ENCODE results near the gene ZNF136. TPM values are rescaled to one million over a fixed set of nuclear protein-coding genes. Genes with fewer than 3 reads are reported as not detected.
A peak's percentile ranks its signal among the peaks of the same experiment; 100 is the strongest.

ZNF136 gene
- 1 to 10 TPM; 4.5 to 5.8 TPM for total RNA-seq
- polyA plus RNA-seq, result 1 to 10 TPM in 1 of 2 donors, under 1 TPM in 1; 0.92 to 2.1 TPM

GRCh38 chr19:12162882-12163806 is at the start of gene ZNF136:
Gene ZNF136, plus strand, starts transcription at chr19:12163096. Its CDS starts 108 bp downstream, at chr19:12163204.
- peaks cover 0 to 2% (median 0%) of the 10 kb centered on the region in 4 donors for H3K9me3 ChIP-seq (ENCODE audit: control insufficient read depth in 4 of 4, low read length in 3 of 4)
- H3K27me3 ChIP-seq (ENCODE audit: control insufficient read depth in 4 of 4, insufficient read depth in 4 of 4, low read length in 3 of 4), result no peaks in the 10 kb centered on the region
- peaks cover 7 to 19% (median 12%) of the 10 kb centered on the region in 4 donors for H3K4me1 ChIP-seq (ENCODE audit: control insufficient read depth in 4 of 4, insufficient read depth in 4 of 4, low read length in 3 of 4)
- peak within 1 kb of the TSS; percentile 93 to 97 (median 96) for H3K4me3 ChIP-seq (ENCODE audit: low read depth in 1 of 3, low read length in 3 of 3)
- DNase-seq (ENCODE audit: low spot score), result peak; percentile 88
- H3K27ac ChIP-seq (ENCODE audit: low read depth in 1 of 2, low read length in 2 of 2), result peak within 1 kb of the TSS; percentile 90 to 96
- TF ChIP-seq RAD21 (IDR thresholded peaks at IDR 0.05), result peak; percentile 17 to 33
- no peak for TF ChIP-seq FOXA2 (IDR thresholded peaks at IDR 0.05)
- peak; percentile 65 for TF ChIP-seq SP1 (IDR thresholded peaks at IDR 0.05)
- TF ChIP-seq JUND (IDR thresholded peaks at IDR 0.05), result no peak
- TF ChIP-seq, protein P1, sequence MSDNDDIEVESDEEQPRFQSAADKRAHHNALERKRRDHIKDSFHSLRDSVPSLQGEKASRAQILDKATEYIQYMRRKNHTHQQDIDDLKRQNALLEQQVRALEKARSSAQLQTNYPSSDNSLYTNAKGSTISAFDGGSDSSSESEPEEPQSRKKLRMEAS (IDR thresholded peaks at IDR 0.05), result peak; percentile 56
- TF ChIP-seq, protein P2, sequence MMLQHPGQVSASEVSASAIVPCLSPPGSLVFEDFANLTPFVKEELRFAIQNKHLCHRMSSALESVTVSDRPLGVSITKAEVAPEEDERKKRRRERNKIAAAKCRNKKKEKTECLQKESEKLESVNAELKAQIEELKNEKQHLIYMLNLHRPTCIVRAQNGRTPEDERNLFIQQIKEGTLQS (IDR thresholded peaks at IDR 0.05), result no peak
- peak; percentile 33 for TF ChIP-seq REST (IDR thresholded peaks at IDR 0.05)
- TF ChIP-seq YY1 (IDR thresholded peaks at IDR 0.05), result peak; percentile 71
- TF ChIP-seq HNF4A (conservative IDR thresholded peaks at IDR 0.05), result no peak
- peak; percentile 44 for TF ChIP-seq NR2F2 (IDR thresholded peaks at IDR 0.05)
- no peak for TF ChIP-seq TAF1 (conservative IDR thresholded peaks at IDR 0.05)
- TF ChIP-seq EGR1 (IDR thresholded peaks at IDR 0.05; ENCODE audit: low read depth in 2 of 2), result no peak
- peak; percentile 56 to 77 for TF ChIP-seq GABPA (IDR thresholded peaks at IDR 0.05 in 1 of 2, conservative IDR thresholded peaks at IDR 0.05 in 1 of 2)
- TF ChIP-seq, protein P3, sequence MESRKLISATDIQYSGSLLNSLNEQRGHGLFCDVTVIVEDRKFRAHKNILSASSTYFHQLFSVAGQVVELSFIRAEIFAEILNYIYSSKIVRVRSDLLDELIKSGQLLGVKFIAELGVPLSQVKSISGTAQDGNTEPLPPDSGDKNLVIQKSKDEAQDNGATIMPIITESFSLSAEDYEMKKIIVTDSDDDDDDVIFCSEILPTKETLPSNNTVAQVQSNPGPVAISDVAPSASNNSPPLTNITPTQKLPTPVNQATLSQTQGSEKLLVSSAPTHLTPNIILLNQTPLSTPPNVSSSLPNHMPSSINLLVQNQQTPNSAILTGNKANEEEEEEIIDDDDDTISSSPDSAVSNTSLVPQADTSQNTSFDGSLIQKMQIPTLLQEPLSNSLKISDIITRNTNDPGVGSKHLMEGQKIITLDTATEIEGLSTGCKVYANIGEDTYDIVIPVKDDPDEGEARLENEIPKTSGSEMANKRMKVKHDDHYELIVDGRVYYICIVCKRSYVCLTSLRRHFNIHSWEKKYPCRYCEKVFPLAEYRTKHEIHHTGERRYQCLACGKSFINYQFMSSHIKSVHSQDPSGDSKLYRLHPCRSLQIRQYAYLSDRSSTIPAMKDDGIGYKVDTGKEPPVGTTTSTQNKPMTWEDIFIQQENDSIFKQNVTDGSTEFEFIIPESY (IDR thresholded peaks at IDR 0.05), result peak; percentile 99
- peaks cover 0 to 7% (median under 1%) of the 10 kb centered on the region in 4 donors for H3K36me3 ChIP-seq (ENCODE audit: control insufficient read depth in 4 of 4, insufficient read depth in 3 of 4, low read depth in 1 of 4, low read length in 3 of 4)
- under 1% methylated on average over 57 of the region's 57 CpGs for WGBS
- H3K9ac ChIP-seq (ENCODE audit: low read depth in 1 of 2, low read length in 2 of 2), result peak within 1 kb of the TSS; percentile 86 to 93

GRCh38 chr19:12113121-12113520 is 49.8 kb upstream of the ZNF136 start:
- Histone ChIP-seq H3K27ac (ENCODE audit: low read depth in 1 of 2, low read length in 2 of 2) (no peak overlapping the region), H3K9ac (ENCODE audit: low read depth in 1 of 2, low read length in 2 of 2) (no peak overlapping the region), H3K27me3 (ENCODE audit: control insufficient read depth in 4 of 4, insufficient read depth in 4 of 4, low read length in 3 of 4) (no peaks in the 10 kb centered on the region), H3K36me3 (ENCODE audit: control insufficient read depth in 4 of 4, insufficient read depth in 3 of 4, low read depth in 1 of 4, low read length in 3 of 4) (peaks cover 0 to 18% (median 15%) of the 10 kb centered on the region in 4 donors), H3K9me3 (ENCODE audit: control insufficient read depth in 4 of 4, low read length in 3 of 4) (peaks cover 5 to 29% (median 19%) of the 10 kb centered on the region in 4 donors), H3K4me3 (ENCODE audit: low read depth in 1 of 3, low read length in 3 of 3) (peak overlapping the region in 1 of 3 donors; percentile 51), H3K4me1 (ENCODE audit: control insufficient read depth in 4 of 4, insufficient read depth in 4 of 4, low read length in 3 of 4) (no peaks in the 10 kb centered on the region)
- WGBS, result 92% methylated on average over 5 of the region's 5 CpGs
- DNase-seq (ENCODE audit: low spot score), result no peak
- TF ChIP-seq RXRA (IDR thresholded peaks at IDR 0.05) (no peak), EGR1 (IDR thresholded peaks at IDR 0.05; ENCODE audit: low read depth in 2 of 2) (no peak), HNF4G (IDR thresholded peaks at IDR 0.05) (no peak), FOXA2 (IDR thresholded peaks at IDR 0.05) (no peak), NR2F2 (IDR thresholded peaks at IDR 0.05) (no peak), JUND (IDR thresholded peaks at IDR 0.05) (no peak), REST (IDR thresholded peaks at IDR 0.05) (no peak)
- TF ChIP-seq, protein P1 (IDR thresholded peaks at IDR 0.05), result no peak
- TF ChIP-seq, protein P3 (IDR thresholded peaks at IDR 0.05), result no peak

All from liver (tissue), 9 donors.